HEK293 (cell line): Measurements from ENCODE around the gene NFIB.
A peak's percentile ranks its signal among the peaks of the same experiment; 100 is the strongest.

Experiments
- CTCF ChIA-PET: fragments of 350-600 bp; formaldehyde crosslinking; extraction: SDS; loops from one replicate; lab custom pipeline; 2021; ENCODE audit warnings: antibody characterized with exemption; lab: Yijun Ruan, JAX
- POLR2A ChIA-PET: fragments of 300-600 bp; formaldehyde crosslinking; extraction: SDS; loops from one replicate; lab custom pipeline; 2020; ENCODE audit warnings: antibody characterized with exemption, inconsistent platforms; lab: Yijun Ruan, JAX
- H3K27ac ChIP-seq: fragments of 200-500 bp; sonication (Bioruptor generic); 2 replicates; pipeline ENCODE4 v1.5.1; 2014; ENCODE audit warnings: low read depth, low read length, control low read depth, inconsistent platforms; ENCODE audit errors: extremely low read depth
- H3K36me3 ChIP-seq, 2 experiments: fragments of 200-500 bp in 1 of 2; sonication (Bioruptor generic) in 1 of 2; 1 replicate in 1 of 2; 2 replicates in 1 of 2; pipeline ENCODE4 v1.5.1; 2014 to 2017; ENCODE audit warnings: inconsistent platforms in 2 of 2, low read length in 2 of 2; ENCODE audit not compliant: control insufficient read depth in 2 of 2, insufficient read depth in 1 of 2
- H3K4me1 ChIP-seq: fragments of 200-500 bp; sonication (Bioruptor generic); 2 replicates; pipeline ENCODE4 v1.5.1; 2014; ENCODE audit warnings: mild to moderate bottlenecking, low read length, inconsistent platforms; ENCODE audit not compliant: control insufficient read depth, insufficient read depth
- H3K4me3 ChIP-seq: 2 replicates; pipeline ENCODE4 v1.5.1; 2011; ENCODE audit warnings: low read depth, mild to moderate bottlenecking, control low read depth, low read length, moderate library complexity
- H3K9me3 ChIP-seq: fragments of 200-500 bp; sonication (Bioruptor generic); 2 replicates; pipeline ENCODE4 v1.5.1; 2014; ENCODE audit warnings: low read depth, low read length, inconsistent platforms; ENCODE audit not compliant: control insufficient read depth, insufficient read depth
- BCL6B ChIP-seq: fragments of 450-650 bp; formaldehyde crosslinking; IDR thresholded peaks from 2 replicates; pipeline ENCODE4 v1.5.1; 2017; ENCODE audit warnings: missing biosample characterization, missing genetic modification characterization
- ELK4 ChIP-seq: IDR thresholded peaks from 2 replicates; pipeline ENCODE4 v1.6.1; 2011; ENCODE audit warnings: mild to moderate bottlenecking, low read depth, low read length, borderline replicate concordance
- GLIS1 ChIP-seq: fragments of 450-650 bp; formaldehyde crosslinking; IDR thresholded peaks from 2 replicates; pipeline ENCODE4 v1.5.1; 2016; ENCODE audit warnings: missing biosample characterization, missing genetic modification characterization
- GLIS2 ChIP-seq: fragments of 450-650 bp; formaldehyde crosslinking; IDR thresholded peaks from 2 replicates; pipeline ENCODE4 v1.5.1; 2016; ENCODE audit warnings: missing biosample characterization, missing genetic modification characterization
- PRDM10 ChIP-seq: fragments of 450-650 bp; formaldehyde crosslinking; IDR thresholded peaks from 2 replicates; pipeline ENCODE4 v1.5.1; 2016; ENCODE audit warnings: missing biosample characterization, missing genetic modification characterization
- SETDB1 ChIP-seq: IDR thresholded peaks from one replicate; pipeline ENCODE4 v1.6.1; 2017; ENCODE audit warnings: mild to moderate bottlenecking, low read length, moderate library complexity, mixed read lengths; ENCODE audit not compliant: insufficient read length
- ZBTB48 ChIP-seq: fragments of 450-650 bp; formaldehyde crosslinking; IDR thresholded peaks from 2 replicates; pipeline ENCODE4 v1.5.1; 2016; ENCODE audit warnings: missing biosample characterization, missing genetic modification characterization
- ZFHX2 ChIP-seq: fragments of 450-650 bp; formaldehyde crosslinking; conservative IDR thresholded peaks from 2 replicates; pipeline ENCODE4 v1.5.1; 2016; ENCODE audit warnings: missing biosample characterization, missing genetic modification characterization
- ZNF132 ChIP-seq: fragments of 450-650 bp; formaldehyde crosslinking; IDR thresholded peaks from 2 replicates; pipeline ENCODE4 v1.5.1; 2017; ENCODE audit warnings: missing biosample characterization, missing genetic modification characterization, borderline replicate concordance
- ZNF202 ChIP-seq: fragments of 450-650 bp; formaldehyde crosslinking; IDR thresholded peaks from 2 replicates; pipeline ENCODE4 v1.5.1; 2016; ENCODE audit warnings: missing biosample characterization, missing genetic modification characterization, borderline replicate concordance
- ZNF280C ChIP-seq: fragments of 450-650 bp; formaldehyde crosslinking; IDR thresholded peaks from 2 replicates; pipeline ENCODE4 v1.5.1; 2016; ENCODE audit warnings: missing biosample characterization, missing genetic modification characterization
- ZNF513 ChIP-seq: fragments of 450-650 bp; IDR thresholded peaks from 2 replicates; pipeline ENCODE4 v1.5.1; 2018; ENCODE audit warnings: missing biosample characterization, missing genetic modification characterization
- ZNF560 ChIP-seq: fragments of 450-650 bp; formaldehyde crosslinking; IDR thresholded peaks from 2 replicates; pipeline ENCODE4 v1.5.1; 2017; ENCODE audit warnings: missing biosample characterization, missing genetic modification characterization, borderline replicate concordance
- ZNF623 ChIP-seq: fragments of 450-650 bp; formaldehyde crosslinking; IDR thresholded peaks from 2 replicates; pipeline ENCODE4 v1.5.1; 2016; ENCODE audit warnings: missing biosample characterization, missing genetic modification characterization
- ZNF639 ChIP-seq: fragments of 450-650 bp; formaldehyde crosslinking; IDR thresholded peaks from 2 replicates; pipeline ENCODE4 v1.5.1; 2016; ENCODE audit warnings: missing biosample characterization, missing genetic modification characterization
- ZSCAN4 ChIP-seq: fragments of 450-650 bp; formaldehyde crosslinking; IDR thresholded peaks from 2 replicates; pipeline ENCODE4 v1.5.1; 2017; ENCODE audit warnings: missing biosample characterization, missing genetic modification characterization
- ZSCAN5A ChIP-seq: fragments of 450-650 bp; formaldehyde crosslinking; IDR thresholded peaks from 2 replicates; pipeline ENCODE4 v1.5.1; 2016; ENCODE audit warnings: missing biosample characterization, missing genetic modification characterization

NFIB gene

GRCh38 chr9:14251154-14252071 lies 62.5 kb downstream of the NFIB start (continued):
- no peak for TF ChIP-seq BCL6B (tag by site-specific recombination)
- 0 out of 2 replicates have a peak, but pooled peaks have one; percentile 29 for TF ChIP-seq GLIS2 (tag by site-specific recombination)
- TF ChIP-seq ELK4: no peak

- H3K27ac ChIP-seq: no peak overlapping the region
- TF ChIP-seq GLIS1 (no peak), ZBTB48 (no peak), ZSCAN4 (tag by site-specific recombination) (no peak), PRDM10 (tag by site-specific recombination) (no peak), ZFHX2 (tag by site-specific recombination) (no peak), ZNF623 (tag by site-specific recombination) (no peak), ZNF560 (tag by site-specific recombination) (no peak), ZNF513 (tag by site-specific recombination) (no peak), ZNF280C (no peak), ZSCAN5A (tag by site-specific recombination) (no peak), ZNF202 (no peak), ZNF639 (tag by site-specific recombination) (no peak), SETDB1 (no peak), ZNF132 (tag by site-specific recombination) (no peak)
- POLR2A ChIA-PET: no interaction called here
- no peaks in the 10 kb centered on the region for H3K9me3 ChIP-seq
- no peak overlapping the region for H3K4me3 ChIP-seq
- peaks cover 20% of the 10 kb centered on the region for H3K4me1 ChIP-seq
- CTCF ChIA-PET: interaction anchor here (0.8 to 1.6 kb wide), 3 partner anchors 52 to 235 kb away, joined by 3 to 5 read pairs (median 4); no protein-coding TSS in a partner anchor
- no peaks in the 10 kb centered on the region for H3K36me3 ChIP-seq
These were observed 63.2 kb downstream of the NFIB start for GRCh38 chr9:14250794-14251153.
